ENCODE data around the gene ETV6. TPM values are rescaled to one million over a fixed set of nuclear protein-coding genes. Genes with fewer than 3 reads are reported as not detected.
A peak's percentile ranks its signal among the peaks of the same experiment; 100 is the strongest.

ETV6 gene
- total RNA-seq, 1 donor from 2014 or later: 16.9 TPM

DNA sequence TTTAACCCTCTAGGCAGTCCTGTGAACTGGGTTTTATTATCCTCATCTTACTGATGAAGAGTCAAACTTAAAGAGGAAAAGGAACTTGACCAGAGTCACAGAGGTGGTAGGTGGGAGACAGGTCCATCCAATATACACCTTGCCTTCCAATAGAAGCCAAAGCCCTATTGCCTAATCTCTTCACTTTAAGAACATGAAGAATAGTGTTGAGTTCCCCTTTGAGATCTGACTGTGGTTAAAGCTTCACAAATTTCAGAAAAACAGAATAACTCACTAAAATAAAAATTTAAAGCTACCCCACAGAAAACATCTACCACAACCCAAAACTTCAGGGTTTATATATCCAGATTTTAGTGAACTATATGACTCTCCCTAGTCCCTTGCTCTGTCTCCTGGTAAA lies 115.4 kb downstream of the ETV6 start:
- Histone ChIP-seq H3K4me3 (no peak overlapping the region), H3K27ac (replicated peaks) (peak overlapping the region; percentile 87), H3K27me3 (ENCODE audit: low read depth) (no peaks in the 10 kb centered on the region), H3K4me1 (peaks cover 85% of the 10 kb centered on the region), H3K9me3 (replicated peaks) (no peaks in the 10 kb centered on the region), H3K36me3 (no peaks in the 10 kb centered on the region)
- intact Hi-C loops (cut with micrococcal nuclease): no loop called here
- DNase-seq: no peak
- TF ChIP-seq, protein P1, sequence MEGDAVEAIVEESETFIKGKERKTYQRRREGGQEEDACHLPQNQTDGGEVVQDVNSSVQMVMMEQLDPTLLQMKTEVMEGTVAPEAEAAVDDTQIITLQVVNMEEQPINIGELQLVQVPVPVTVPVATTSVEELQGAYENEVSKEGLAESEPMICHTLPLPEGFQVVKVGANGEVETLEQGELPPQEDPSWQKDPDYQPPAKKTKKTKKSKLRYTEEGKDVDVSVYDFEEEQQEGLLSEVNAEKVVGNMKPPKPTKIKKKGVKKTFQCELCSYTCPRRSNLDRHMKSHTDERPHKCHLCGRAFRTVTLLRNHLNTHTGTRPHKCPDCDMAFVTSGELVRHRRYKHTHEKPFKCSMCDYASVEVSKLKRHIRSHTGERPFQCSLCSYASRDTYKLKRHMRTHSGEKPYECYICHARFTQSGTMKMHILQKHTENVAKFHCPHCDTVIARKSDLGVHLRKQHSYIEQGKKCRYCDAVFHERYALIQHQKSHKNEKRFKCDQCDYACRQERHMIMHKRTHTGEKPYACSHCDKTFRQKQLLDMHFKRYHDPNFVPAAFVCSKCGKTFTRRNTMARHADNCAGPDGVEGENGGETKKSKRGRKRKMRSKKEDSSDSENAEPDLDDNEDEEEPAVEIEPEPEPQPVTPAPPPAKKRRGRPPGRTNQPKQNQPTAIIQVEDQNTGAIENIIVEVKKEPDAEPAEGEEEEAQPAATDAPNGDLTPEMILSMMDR (IDR thresholded peaks at IDR 0.05; ENCODE audit: borderline replicate concordance): no peak

DNA sequence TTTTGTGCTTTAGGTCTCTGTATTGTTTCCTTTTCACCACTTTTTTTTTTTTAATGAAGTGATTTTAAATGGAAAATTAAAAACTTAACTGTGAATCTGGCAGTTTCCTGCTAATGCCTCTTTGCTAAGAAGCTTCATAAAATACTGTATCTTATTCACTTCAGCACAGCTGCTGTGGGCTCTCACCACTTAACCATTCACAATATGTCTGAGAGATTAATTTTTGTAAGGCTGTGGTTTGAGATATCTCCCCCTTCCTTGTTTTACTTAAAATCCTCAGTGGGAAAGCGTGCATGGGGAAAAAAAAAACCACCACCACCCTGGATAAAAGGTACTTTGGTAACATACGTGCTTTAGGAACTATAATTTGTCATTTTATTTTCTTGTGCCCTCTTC lies 115.9 kb downstream of the ETV6 start:
- Histone ChIP-seq H3K27me3 (ENCODE audit: low read depth) (no peaks in the 10 kb centered on the region), H3K9me3 (replicated peaks) (no peaks in the 10 kb centered on the region), H3K27ac (replicated peaks) (peak overlapping the region; percentile 87), H3K4me3 (peak overlapping the region; percentile 42), H3K36me3 (no peaks in the 10 kb centered on the region), H3K4me1 (peaks cover 90% of the 10 kb centered on the region)
- TF ChIP-seq, protein P1 (IDR thresholded peaks at IDR 0.05; ENCODE audit: borderline replicate concordance): no peak
- intact Hi-C loops (cut with micrococcal nuclease): no loop called here
- no peak for DNase-seq

DNA sequence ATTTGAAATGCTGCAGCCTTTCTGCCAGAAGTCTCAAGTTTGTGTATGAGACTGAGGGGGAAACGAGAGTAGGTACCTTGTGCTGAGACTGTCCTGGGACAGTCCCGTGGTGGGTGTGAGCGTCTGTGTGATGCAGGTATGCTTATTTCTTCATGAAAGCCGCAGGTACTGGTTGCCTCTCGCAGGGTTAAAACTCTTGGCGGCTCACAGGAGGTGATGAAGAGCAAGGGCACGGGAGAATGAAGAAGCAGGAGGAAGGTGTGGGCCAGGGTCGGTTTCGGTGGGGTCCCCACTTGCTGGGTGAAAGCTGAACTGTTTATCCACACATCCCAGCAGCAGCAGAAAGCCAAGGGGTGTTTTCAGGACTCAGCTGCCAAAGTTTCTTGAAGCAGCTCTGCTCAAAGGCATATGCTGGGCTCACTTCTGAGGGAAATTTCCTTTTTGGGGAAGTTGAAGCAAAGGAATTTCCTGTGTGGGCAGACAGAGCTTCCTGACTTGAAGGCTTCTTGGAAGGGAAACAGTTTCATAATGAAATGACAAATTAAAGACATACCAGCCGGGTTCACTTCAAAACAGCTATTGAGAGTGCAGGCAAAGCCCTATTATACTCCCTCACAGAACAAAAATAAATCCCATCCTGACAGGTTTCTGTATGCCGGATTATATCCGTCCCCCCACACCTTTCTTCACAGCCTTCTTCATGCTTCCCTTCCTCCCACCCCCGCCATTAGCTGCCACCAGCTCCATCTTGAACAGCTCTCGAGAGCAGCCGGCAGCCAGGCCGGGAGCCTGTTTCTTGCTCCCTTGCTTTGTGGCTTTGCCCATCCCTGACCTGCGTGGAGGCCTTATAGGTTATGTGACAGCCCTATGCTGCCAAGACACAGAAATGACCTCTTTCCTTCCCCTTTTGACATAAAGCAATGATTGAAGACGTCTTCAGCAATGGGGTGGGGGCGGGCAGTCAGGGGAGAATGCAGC lies 116.6 kb downstream of the ETV6 start:
- Histone ChIP-seq H3K27me3 (ENCODE audit: low read depth) (no peaks in the 10 kb centered on the region), H3K27ac (replicated peaks) (peak overlapping the region; percentile 87), H3K36me3 (no peaks in the 10 kb centered on the region), H3K4me1 (peaks cover 96% of the 10 kb centered on the region), H3K4me3 (peak overlapping the region; percentile 42), H3K9me3 (replicated peaks) (no peaks in the 10 kb centered on the region)
- DNase-seq: no peak
- intact Hi-C loops (cut with micrococcal nuclease): no loop called here
- TF ChIP-seq, protein P1 (IDR thresholded peaks at IDR 0.05; ENCODE audit: borderline replicate concordance): no peak

DNA sequence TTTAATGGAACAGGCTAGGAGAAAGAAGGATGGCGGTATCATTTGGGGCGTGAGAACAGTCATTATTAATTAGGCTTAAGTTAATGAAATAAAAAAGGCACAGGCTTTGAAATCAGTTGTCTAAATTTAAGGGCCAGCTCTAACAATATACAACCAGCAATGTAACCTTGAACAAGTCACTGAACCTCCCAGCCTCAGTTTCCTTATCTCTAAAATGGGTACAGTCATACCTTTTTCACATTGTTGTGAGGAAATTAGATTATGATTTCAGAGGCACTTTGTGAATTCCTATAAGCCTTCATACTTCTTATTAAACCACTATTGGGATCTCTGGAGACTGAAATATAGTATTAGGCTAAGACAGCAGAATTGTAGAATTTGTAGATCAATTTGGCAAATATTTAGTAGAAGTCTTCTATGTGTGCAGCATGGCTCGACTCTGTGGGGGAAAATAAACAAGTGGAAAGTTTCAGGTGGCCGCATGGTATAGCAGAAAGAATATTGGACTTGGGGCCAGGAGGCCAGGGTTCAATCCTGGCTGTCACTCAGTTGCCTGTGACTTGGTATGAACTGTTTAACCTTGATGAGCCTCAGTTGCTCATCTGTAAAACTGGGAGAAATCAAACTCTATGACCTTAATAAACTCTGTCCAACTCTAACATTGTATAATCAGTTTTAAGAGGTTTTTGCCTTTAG lies 117.7 kb downstream of the ETV6 start:
- Histone ChIP-seq H3K27ac (replicated peaks) (peak overlapping the region; percentile 87), H3K9me3 (replicated peaks) (no peaks in the 10 kb centered on the region), H3K4me1 (peaks cover 93% of the 10 kb centered on the region), H3K4me3 (no peak overlapping the region), H3K36me3 (no peaks in the 10 kb centered on the region), H3K27me3 (ENCODE audit: low read depth) (no peaks in the 10 kb centered on the region)
- intact Hi-C loops (cut with micrococcal nuclease): no loop called here
- TF ChIP-seq, protein P1 (IDR thresholded peaks at IDR 0.05; ENCODE audit: borderline replicate concordance): no peak
- DNase-seq: no peak

DNA sequence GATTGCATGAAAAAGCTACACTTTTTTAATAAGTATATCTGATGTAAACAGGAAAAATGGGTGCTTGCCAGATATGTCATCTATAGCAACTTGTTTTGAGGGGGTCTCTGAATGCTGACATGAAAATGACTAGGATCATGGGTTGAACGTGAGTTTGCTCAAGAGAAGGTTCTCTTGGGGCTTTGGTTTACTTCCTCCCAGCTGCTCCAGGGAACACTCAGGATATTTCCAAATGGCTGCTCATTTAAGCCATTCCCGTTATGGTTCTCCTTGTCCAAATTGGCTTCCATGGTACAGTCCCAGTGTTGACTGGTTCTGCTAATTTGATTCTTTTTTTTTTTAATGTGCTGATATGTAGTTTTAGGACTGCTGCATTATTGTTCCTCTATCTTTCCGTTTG lies 118.3 kb downstream of the ETV6 start:
- no peak for DNase-seq
- no peaks in the 10 kb centered on the region for H3K27me3 ChIP-seq (ENCODE audit: low read depth)
- no peaks in the 10 kb centered on the region for H3K36me3 ChIP-seq
- TF ChIP-seq, protein P1 (IDR thresholded peaks at IDR 0.05; ENCODE audit: borderline replicate concordance): no peak
- peak overlapping the region; percentile 87 for H3K27ac ChIP-seq (replicated peaks)
- H3K4me1 ChIP-seq: peaks cover 87% of the 10 kb centered on the region
- H3K9me3 ChIP-seq (replicated peaks): no peaks in the 10 kb centered on the region
- no peak overlapping the region for H3K4me3 ChIP-seq
- intact Hi-C loops (cut with micrococcal nuclease): no loop called here

Data from left ventricle myocardium inferior (tissue), 1 donor.